HL-60 (cell line): ENCODE results near the gene PTPRT.

Experiments used
- DNase-seq, 2 experiments: peaks; one replicate each; pipeline ENCODE4 v3.0.0-alpha.2; 2010 to 2020; ENCODE audit warnings: low read depth in 1 of 2, low spot score in 1 of 2
- H3K27ac ChIP-seq: fragments of 250-450 bp; sonication (Bioruptor Pico); replicated peaks from 2 replicates; pipeline ENCODE4 v1.5.1; 2020; ENCODE audit warnings: mild to moderate bottlenecking, moderate library complexity
- H3K27me3 ChIP-seq: fragments of 250-450 bp; sonication (Bioruptor Pico); 2 replicates; pipeline ENCODE4 v1.5.1; 2021; ENCODE audit warnings: mild to moderate bottlenecking, moderate library complexity; ENCODE audit not compliant: insufficient read depth, poor library complexity, severe bottlenecking
- H3K4me3 ChIP-seq: replicated peaks from 2 replicates; pipeline ENCODE4 v1.5.1; 2011; ENCODE audit warnings: mild to moderate bottlenecking, control low read depth, low read length; ENCODE audit not compliant: insufficient read depth
- GABPA ChIP-seq: IDR thresholded peaks from 2 replicates; pipeline ENCODE4 v1.6.1; 2012; ENCODE audit warnings: low read depth
- POLR2AphosphoS5 ChIP-seq: IDR thresholded peaks from 2 replicates; pipeline ENCODE4 v1.6.1; 2012; ENCODE audit warnings: low read depth
- SPI1 ChIP-seq: IDR thresholded peaks from 2 replicates; pipeline ENCODE4 v1.6.1; 2012; ENCODE audit warnings: low read depth, mild to moderate bottlenecking, borderline replicate concordance
- TF ChIP-seq, protein P1 (sequence below): IDR thresholded peaks from 2 replicates; pipeline ENCODE4 v1.6.1; 2012; ENCODE audit warnings: low read depth; ENCODE audit not compliant: insufficient replicate concordance
- TF ChIP-seq, protein P2 (sequence below): IDR thresholded peaks from one replicate; pipeline ENCODE4 v1.5.1; 2011; ENCODE audit warnings: low read length, control low read depth, inconsistent platforms; ENCODE audit not compliant: insufficient read depth

Gene PTPRT

DNA sequence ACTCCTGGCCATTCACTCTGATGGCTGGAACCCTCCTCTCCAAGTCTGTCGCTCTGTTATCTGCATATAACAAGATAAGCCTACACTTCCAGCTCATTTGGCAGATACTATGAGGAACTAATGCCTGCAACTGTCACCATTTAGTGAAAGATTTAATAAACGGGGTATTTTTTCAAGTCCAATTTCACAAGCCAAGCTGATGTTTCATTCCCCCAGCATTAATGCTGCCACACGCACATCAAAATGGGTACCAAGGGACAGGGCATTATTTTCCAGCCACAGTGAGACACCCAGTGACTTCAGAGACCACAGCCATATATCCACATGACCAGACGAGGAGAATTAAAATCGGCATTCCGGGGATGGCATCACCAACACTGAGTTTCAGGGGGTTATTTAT is 175.5 kb downstream of the PTPRT start:
- Histone ChIP-seq H3K27me3 (no peaks in the 10 kb centered on the region), H3K27ac (no peak overlapping the region), H3K4me3 (no peak overlapping the region)
- no peak for TF ChIP-seq POLR2AphosphoS5
- TF ChIP-seq, protein P1, sequence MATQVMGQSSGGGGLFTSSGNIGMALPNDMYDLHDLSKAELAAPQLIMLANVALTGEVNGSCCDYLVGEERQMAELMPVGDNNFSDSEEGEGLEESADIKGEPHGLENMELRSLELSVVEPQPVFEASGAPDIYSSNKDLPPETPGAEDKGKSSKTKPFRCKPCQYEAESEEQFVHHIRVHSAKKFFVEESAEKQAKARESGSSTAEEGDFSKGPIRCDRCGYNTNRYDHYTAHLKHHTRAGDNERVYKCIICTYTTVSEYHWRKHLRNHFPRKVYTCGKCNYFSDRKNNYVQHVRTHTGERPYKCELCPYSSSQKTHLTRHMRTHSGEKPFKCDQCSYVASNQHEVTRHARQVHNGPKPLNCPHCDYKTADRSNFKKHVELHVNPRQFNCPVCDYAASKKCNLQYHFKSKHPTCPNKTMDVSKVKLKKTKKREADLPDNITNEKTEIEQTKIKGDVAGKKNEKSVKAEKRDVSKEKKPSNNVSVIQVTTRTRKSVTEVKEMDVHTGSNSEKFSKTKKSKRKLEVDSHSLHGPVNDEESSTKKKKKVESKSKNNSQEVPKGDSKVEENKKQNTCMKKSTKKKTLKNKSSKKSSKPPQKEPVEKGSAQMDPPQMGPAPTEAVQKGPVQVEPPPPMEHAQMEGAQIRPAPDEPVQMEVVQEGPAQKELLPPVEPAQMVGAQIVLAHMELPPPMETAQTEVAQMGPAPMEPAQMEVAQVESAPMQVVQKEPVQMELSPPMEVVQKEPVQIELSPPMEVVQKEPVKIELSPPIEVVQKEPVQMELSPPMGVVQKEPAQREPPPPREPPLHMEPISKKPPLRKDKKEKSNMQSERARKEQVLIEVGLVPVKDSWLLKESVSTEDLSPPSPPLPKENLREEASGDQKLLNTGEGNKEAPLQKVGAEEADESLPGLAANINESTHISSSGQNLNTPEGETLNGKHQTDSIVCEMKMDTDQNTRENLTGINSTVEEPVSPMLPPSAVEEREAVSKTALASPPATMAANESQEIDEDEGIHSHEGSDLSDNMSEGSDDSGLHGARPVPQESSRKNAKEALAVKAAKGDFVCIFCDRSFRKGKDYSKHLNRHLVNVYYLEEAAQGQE = no peak
- no peak for TF ChIP-seq SPI1
- TF ChIP-seq, protein P2, sequence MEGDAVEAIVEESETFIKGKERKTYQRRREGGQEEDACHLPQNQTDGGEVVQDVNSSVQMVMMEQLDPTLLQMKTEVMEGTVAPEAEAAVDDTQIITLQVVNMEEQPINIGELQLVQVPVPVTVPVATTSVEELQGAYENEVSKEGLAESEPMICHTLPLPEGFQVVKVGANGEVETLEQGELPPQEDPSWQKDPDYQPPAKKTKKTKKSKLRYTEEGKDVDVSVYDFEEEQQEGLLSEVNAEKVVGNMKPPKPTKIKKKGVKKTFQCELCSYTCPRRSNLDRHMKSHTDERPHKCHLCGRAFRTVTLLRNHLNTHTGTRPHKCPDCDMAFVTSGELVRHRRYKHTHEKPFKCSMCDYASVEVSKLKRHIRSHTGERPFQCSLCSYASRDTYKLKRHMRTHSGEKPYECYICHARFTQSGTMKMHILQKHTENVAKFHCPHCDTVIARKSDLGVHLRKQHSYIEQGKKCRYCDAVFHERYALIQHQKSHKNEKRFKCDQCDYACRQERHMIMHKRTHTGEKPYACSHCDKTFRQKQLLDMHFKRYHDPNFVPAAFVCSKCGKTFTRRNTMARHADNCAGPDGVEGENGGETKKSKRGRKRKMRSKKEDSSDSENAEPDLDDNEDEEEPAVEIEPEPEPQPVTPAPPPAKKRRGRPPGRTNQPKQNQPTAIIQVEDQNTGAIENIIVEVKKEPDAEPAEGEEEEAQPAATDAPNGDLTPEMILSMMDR = no peak
- no peak for TF ChIP-seq GABPA
- no peak for DNase-seq

GRCh38 chr20:43011491-43011890 is 178.2 kb downstream of the PTPRT start:
- DNase-seq = no peak
- no peak overlapping the region for H3K27ac ChIP-seq
- no peak overlapping the region for H3K4me3 ChIP-seq
- TF ChIP-seq GABPA (no peak), SPI1 (no peak), POLR2AphosphoS5 (no peak)
- TF ChIP-seq, protein P1 = no peak
- TF ChIP-seq, protein P2 = no peak
- H3K27me3 ChIP-seq = no peaks in the 10 kb centered on the region

- Histone ChIP-seq H3K27me3 (no peaks in the 10 kb centered on the region), H3K27ac (no peak overlapping the region), H3K4me3 (no peak overlapping the region)
- DNase-seq = no peak
- TF ChIP-seq, protein P1 = no peak
- TF ChIP-seq, protein P2 = no peak
- TF ChIP-seq POLR2AphosphoS5 (no peak), GABPA (no peak), SPI1 (no peak)
Measured at GRCh38 chr20:43009532-43009931, 180.2 kb downstream of the PTPRT start.
